Thyroid gland (tissue), 4 donors: ENCODE measurements around the gene OVOL2. TPM values are rescaled to one million over a fixed set of nuclear protein-coding genes. Genes with fewer than 3 reads are reported as not detected.
A peak's percentile ranks its signal among the peaks of the same experiment; 100 is the strongest.

Source experiments
- DNase-seq, 2 donors: peaks; one replicate each; pipeline ENCODE4 v3.0.0-alpha.2; 2019
- H3K27ac ChIP-seq, 3 donors: fragments of 200-600 bp; sonication (generic); 1 replicate in 2 of 3; 2 replicates in 1 of 3; pipeline ENCODE4 v1.5.1; 2016 to 2019; ENCODE audit warnings: mild to moderate bottlenecking in 1 of 3, moderate library complexity in 1 of 3
- H3K27me3 ChIP-seq: fragments of 200-600 bp; sonication (generic); one replicate; pipeline ENCODE4 v1.5.1; 2019
- H3K36me3 ChIP-seq, 2 donors: fragments of 200-600 bp; sonication (generic); one replicate each; pipeline ENCODE4 v1.5.1; 2016 to 2019
- H3K4me1 ChIP-seq, 2 donors: fragments of 200-600 bp; sonication (generic); one replicate each; pipeline ENCODE4 v1.5.1; 2017 to 2019
- H3K4me3 ChIP-seq, 3 donors: fragments of 200-600 bp; sonication (generic); replicated peaks in 1 of 3; 1 replicate in 2 of 3; 2 replicates in 1 of 3; pipeline ENCODE4 v1.5.1; 2016; ENCODE audit warnings: mild to moderate bottlenecking in 1 of 3
- H3K9me3 ChIP-seq: fragments of 200-600 bp; sonication (generic); one replicate; pipeline ENCODE4 v1.5.1; 2017
- POLR2A ChIP-seq, 2 donors: fragments of 450-650 bp; IDR thresholded peaks; one replicate each; pipeline ENCODE4 v1.6.1; 2017; ENCODE audit warnings: antibody characterized with exemption in 2 of 2, mild to moderate bottlenecking in 2 of 2, moderate library complexity in 1 of 2
- WGBS, 2 donors: methylation state at CpG; one replicate each; pipeline ENCODE4 v1.1.5; 2017; 5-methylcytosine and 5-hydroxymethylcytosine counted together
- intact Hi-C: fragments of 100-400 bp; cut with DNase I; formaldehyde crosslinking; loops from one replicate; pipeline ENCODE4 v1.15.1; 2023
- total RNA-seq, 4 donors: library from RNA; depleted of rRNA; stranded (reverse); fragments of >200 nt; gene quantifications; one replicate each; pipeline ENCODE4 v1.2.3, GENCODE V29; 2016
- TF ChIP-seq, protein P1 (sequence below), 6 experiments: fragments of 200-600 bp in 3 of 6; fragments of 450-650 bp in 3 of 6; sonication (generic) in 3 of 6; IDR thresholded peaks; one replicate each; pipeline ENCODE4 v1.5.1; 2016 to 2019; ENCODE audit warnings: antibody characterized with exemption in 6 of 6, mild to moderate bottlenecking in 2 of 6, inconsistent platforms in 1 of 6, moderate library complexity in 1 of 6

OVOL2 gene
- total RNA-seq, 4 donors from 2014 or later: 12.6 to 17.4 (median 13.5) TPM

DNA sequence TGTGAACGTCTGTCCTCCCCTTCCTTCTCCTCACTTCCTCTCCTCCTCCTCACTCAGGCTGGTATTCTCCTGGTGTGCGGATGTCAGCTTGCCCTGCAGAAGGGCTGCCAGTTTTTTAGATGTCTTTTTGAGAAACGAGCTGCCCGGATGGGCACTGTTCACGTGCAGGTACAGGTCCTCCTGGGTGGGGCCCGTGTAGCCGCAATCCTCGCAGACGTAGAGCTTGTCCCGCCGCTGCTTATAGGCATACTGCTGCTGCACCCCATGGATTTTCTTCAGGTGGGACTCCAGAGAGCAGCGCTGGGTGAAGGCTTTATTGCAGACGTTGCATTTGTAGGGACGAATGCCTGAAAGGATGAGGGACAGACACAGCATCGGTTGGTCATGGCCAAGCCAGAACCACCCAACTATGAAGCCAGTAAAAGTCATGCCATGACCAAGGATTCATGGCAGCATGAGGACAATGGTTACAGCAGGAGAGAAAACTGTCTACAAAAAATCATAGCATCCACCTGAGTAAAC lies 33.0 kb downstream of the OVOL2 start:
- intact Hi-C loops: no loop called here
- H3K27me3 ChIP-seq: no peaks in the 10 kb centered on the region
- H3K4me3 ChIP-seq: no peak overlapping the region
- H3K9me3 ChIP-seq: no peaks in the 10 kb centered on the region
- peaks cover 0 to 10% of the 10 kb centered on the region in 2 donors for H3K36me3 ChIP-seq
- DNase-seq: no peak
- H3K4me1 ChIP-seq: no peaks in the 10 kb centered on the region
- TF ChIP-seq, protein P1, sequence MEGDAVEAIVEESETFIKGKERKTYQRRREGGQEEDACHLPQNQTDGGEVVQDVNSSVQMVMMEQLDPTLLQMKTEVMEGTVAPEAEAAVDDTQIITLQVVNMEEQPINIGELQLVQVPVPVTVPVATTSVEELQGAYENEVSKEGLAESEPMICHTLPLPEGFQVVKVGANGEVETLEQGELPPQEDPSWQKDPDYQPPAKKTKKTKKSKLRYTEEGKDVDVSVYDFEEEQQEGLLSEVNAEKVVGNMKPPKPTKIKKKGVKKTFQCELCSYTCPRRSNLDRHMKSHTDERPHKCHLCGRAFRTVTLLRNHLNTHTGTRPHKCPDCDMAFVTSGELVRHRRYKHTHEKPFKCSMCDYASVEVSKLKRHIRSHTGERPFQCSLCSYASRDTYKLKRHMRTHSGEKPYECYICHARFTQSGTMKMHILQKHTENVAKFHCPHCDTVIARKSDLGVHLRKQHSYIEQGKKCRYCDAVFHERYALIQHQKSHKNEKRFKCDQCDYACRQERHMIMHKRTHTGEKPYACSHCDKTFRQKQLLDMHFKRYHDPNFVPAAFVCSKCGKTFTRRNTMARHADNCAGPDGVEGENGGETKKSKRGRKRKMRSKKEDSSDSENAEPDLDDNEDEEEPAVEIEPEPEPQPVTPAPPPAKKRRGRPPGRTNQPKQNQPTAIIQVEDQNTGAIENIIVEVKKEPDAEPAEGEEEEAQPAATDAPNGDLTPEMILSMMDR (IDR thresholded peaks at IDR 0.05): no peak
- TF ChIP-seq POLR2A (IDR thresholded peaks at IDR 0.05): no peak
- 84 to 87% methylated on average over 12 to 15 of the region's 15 CpGs for WGBS, 2 donors
- H3K27ac ChIP-seq: no peak overlapping the region

- Histone ChIP-seq H3K27ac (no peak overlapping the region), H3K27me3 (no peaks in the 10 kb centered on the region), H3K4me3 (no peak overlapping the region), H3K9me3 (no peaks in the 10 kb centered on the region), H3K4me1 (no peaks in the 10 kb centered on the region), H3K36me3 (peaks cover 0 to 10% of the 10 kb centered on the region in 2 donors)
- intact Hi-C loops: no loop called here
- no peak for TF ChIP-seq POLR2A (IDR thresholded peaks at IDR 0.05)
- TF ChIP-seq, protein P1 (IDR thresholded peaks at IDR 0.05): no peak
- 94 to 97% methylated on average over 7 of the region's 7 CpGs for WGBS, 2 donors
- DNase-seq: no peak
These were observed 36.8 kb downstream of the OVOL2 start for GRCh38 chr20:18020931-18021330.

- DNase-seq: no peak
- Histone ChIP-seq H3K27me3 (no peaks in the 10 kb centered on the region), H3K4me3 (no peak overlapping the region), H3K4me1 (no peaks in the 10 kb centered on the region), H3K36me3 (peaks cover 0 to 10% of the 10 kb centered on the region in 2 donors), H3K9me3 (no peaks in the 10 kb centered on the region), H3K27ac (no peak overlapping the region)
- intact Hi-C loops: no loop called here
- TF ChIP-seq, protein P1 (IDR thresholded peaks at IDR 0.05): peak in 3 of 6 experiments; percentile 28 to 40 (median 35)
- TF ChIP-seq POLR2A (IDR thresholded peaks at IDR 0.05): no peak
- WGBS, 2 donors: 28 to 38% methylated on average over 1 of the region's 1 CpG
These were observed 38.6 kb downstream of the OVOL2 start for GRCh38 chr20:18019068-18019467.

DNA sequence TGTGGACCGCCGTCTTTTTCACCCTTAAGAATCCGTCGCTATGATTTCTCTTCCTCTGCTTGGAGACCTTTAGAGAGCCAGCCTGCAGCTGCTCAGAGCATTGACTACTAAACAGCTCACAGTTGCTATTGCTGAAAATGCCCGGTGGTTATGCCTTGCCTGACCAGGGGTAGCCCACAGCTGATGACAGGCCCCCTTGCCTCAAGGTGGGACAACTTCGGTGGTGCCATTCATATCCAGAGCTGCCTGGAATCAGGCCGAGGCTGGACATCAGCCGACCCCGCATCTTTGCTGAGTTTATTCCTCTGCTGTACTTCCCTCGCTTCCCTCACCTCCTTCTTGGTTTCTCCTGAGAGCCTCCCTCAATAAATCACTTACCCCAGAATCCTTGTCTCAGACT lies 39.6 kb downstream of the OVOL2 start:
- H3K4me1 ChIP-seq: no peaks in the 10 kb centered on the region
- no peak overlapping the region for H3K4me3 ChIP-seq
- WGBS, 2 donors: 88 to 89% methylated on average over 10 of the region's 10 CpGs
- DNase-seq: no peak
- peaks cover 0 to 10% of the 10 kb centered on the region in 2 donors for H3K36me3 ChIP-seq
- H3K27me3 ChIP-seq: no peaks in the 10 kb centered on the region
- intact Hi-C loops: no loop called here
- TF ChIP-seq, protein P1 (IDR thresholded peaks at IDR 0.05): no peak
- no peak for TF ChIP-seq POLR2A (IDR thresholded peaks at IDR 0.05)
- H3K27ac ChIP-seq: no peak overlapping the region
- no peaks in the 10 kb centered on the region for H3K9me3 ChIP-seq

DNA sequence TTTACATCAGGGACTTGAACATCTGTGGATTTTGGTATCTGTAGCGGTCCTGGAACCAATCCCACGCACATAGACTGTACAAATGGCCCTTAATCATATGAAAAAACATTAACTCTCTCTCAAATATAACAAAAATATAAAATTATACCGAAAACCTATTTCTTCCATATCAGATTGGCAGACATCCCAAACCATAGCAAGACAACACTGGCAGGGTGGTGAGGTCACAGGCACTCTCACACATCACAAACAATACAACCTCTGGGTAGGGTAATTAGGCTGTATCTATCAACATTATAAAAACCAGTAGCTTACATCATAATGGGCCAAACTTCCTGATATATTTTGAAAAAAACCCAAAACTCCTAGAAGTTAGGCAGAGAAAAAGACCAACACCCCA lies 40.9 kb downstream of the OVOL2 start:
- 81 to 83% methylated on average over 3 of the region's 3 CpGs for WGBS, 2 donors

More for the DNA sequence above, 40.9 kb downstream of the OVOL2 start:
- TF ChIP-seq POLR2A (IDR thresholded peaks at IDR 0.05): no peak
- TF ChIP-seq, protein P1 (IDR thresholded peaks at IDR 0.05): no peak
- intact Hi-C loops: no loop called here
- H3K4me1 ChIP-seq: no peaks in the 10 kb centered on the region
- H3K27me3 ChIP-seq: no peaks in the 10 kb centered on the region
- H3K27ac ChIP-seq: no peak overlapping the region
- no peak overlapping the region for H3K4me3 ChIP-seq
- H3K36me3 ChIP-seq: peaks cover 0 to 4% of the 10 kb centered on the region in 2 donors
- H3K9me3 ChIP-seq: no peaks in the 10 kb centered on the region
- no peak for DNase-seq
